Omental fat pad (tissue), 4 donors: ENCODE data around the gene CYGB. TPM values are rescaled to one million over a fixed set of nuclear protein-coding genes. Genes with fewer than 3 reads are reported as not detected.

Source experiments
- ATAC-seq: fragments of 150-250 bp; one replicate; pipeline ENCODE4 v1.9.1; 2016; ENCODE audit warnings: mild to moderate bottlenecking, moderate library complexity; ENCODE audit not compliant: low FRiP score
- DNase-seq: peaks from one replicate; pipeline ENCODE4 v3.0.0-alpha.2; 2019; ENCODE audit warnings: low spot score
- CTCF ChIP-seq, 3 donors: fragments of 450-650 bp; IDR thresholded peaks; one replicate each; pipeline ENCODE4 v1.5.1; 2016 to 2017; ENCODE audit warnings: antibody characterized with exemption in 3 of 3, mild to moderate bottlenecking in 3 of 3, moderate library complexity in 2 of 3
- total RNA-seq, 4 donors: library from RNA; depleted of rRNA; stranded (reverse); fragments of >200 nt; gene quantifications; one replicate each; pipeline ENCODE4 v1.1.0, GENCODE V29; 2016

CYGB gene
- total RNA-seq, 4 donors from 2014 or later: 18.9 to 46.2 (median 35.2) TPM

GRCh38 chr17:76573096-76573495, 35.6 kb upstream of the CYGB start:
- DNase-seq (no peak), ATAC-seq (no peak)
- no peak for TF ChIP-seq CTCF (IDR thresholded peaks at IDR 0.05)

GRCh38 chr17:76572201-76572910, 34.8 kb upstream of the CYGB start:
- no peak for ATAC-seq
- no peak for DNase-seq
- no peak for TF ChIP-seq CTCF (IDR thresholded peaks at IDR 0.05)

- DNase-seq (no peak), ATAC-seq (no peak)
- TF ChIP-seq CTCF (IDR thresholded peaks at IDR 0.05): no peak
Measured at GRCh38 chr17:76570877-76571471, 33.5 kb upstream of the CYGB start.

- ATAC-seq (no peak), DNase-seq (no peak)
- TF ChIP-seq CTCF (IDR thresholded peaks at IDR 0.05): no peak
Measured at GRCh38 chr17:76570457-76570856, 32.9 kb upstream of the CYGB start.

GRCh38 chr17:76569607-76570279, 32.2 kb upstream of the CYGB start:
- ATAC-seq: no peak
- no peak for DNase-seq
- no peak for TF ChIP-seq CTCF (IDR thresholded peaks at IDR 0.05)

- no peak for ATAC-seq
Measured at GRCh38 chr17:76568811-76569221, 31.3 kb upstream of the CYGB start.

More at GRCh38 chr17:76568811-76569221, 31.3 kb upstream of the CYGB start:
- no peak for DNase-seq
- no peak for TF ChIP-seq CTCF (IDR thresholded peaks at IDR 0.05)
